ENCODE results near the gene FBXW8.

Gene FBXW8

GRCh38 chr12:116892349-116893140 lies 18.2 kb upstream of the FBXW8 start:
- H3K36me3 ChIP-seq (ENCODE audit: control insufficient read depth, insufficient read depth, low read length) = no peaks in the 10 kb centered on the region
- H3K27me3 ChIP-seq (ENCODE audit: control insufficient read depth, insufficient read depth, low read length) = peaks cover 5% of the 10 kb centered on the region
- no peak overlapping the region for H3K4me3 ChIP-seq (ENCODE audit: low read length)
- H3K9ac ChIP-seq (ENCODE audit: low read length) = no peak overlapping the region
- no peaks in the 10 kb centered on the region for H3K9me3 ChIP-seq (ENCODE audit: control insufficient read depth, low read length)
- no peaks in the 10 kb centered on the region for H3K4me1 ChIP-seq (ENCODE audit: control insufficient read depth, insufficient read depth, low read length)

GRCh38 chr12:116894913-116895312 lies 15.8 kb upstream of the FBXW8 start:
- Histone ChIP-seq H3K9ac (ENCODE audit: low read length) (no peak overlapping the region), H3K36me3 (ENCODE audit: control insufficient read depth, insufficient read depth, low read length) (no peaks in the 10 kb centered on the region), H3K27me3 (ENCODE audit: control insufficient read depth, insufficient read depth, low read length) (peaks cover 5% of the 10 kb centered on the region), H3K4me1 (ENCODE audit: control insufficient read depth, insufficient read depth, low read length) (no peaks in the 10 kb centered on the region), H3K9me3 (ENCODE audit: control insufficient read depth, low read length) (no peaks in the 10 kb centered on the region), H3K4me3 (ENCODE audit: low read length) (no peak overlapping the region)

- H3K27me3 ChIP-seq (ENCODE audit: control insufficient read depth, insufficient read depth, low read length) = peaks cover 10% of the 10 kb centered on the region
- H3K36me3 ChIP-seq (ENCODE audit: control insufficient read depth, insufficient read depth, low read length) = no peaks in the 10 kb centered on the region
- no peaks in the 10 kb centered on the region for H3K9me3 ChIP-seq (ENCODE audit: control insufficient read depth, low read length)
- no peak overlapping the region for H3K4me3 ChIP-seq (ENCODE audit: low read length)
- H3K9ac ChIP-seq (ENCODE audit: low read length) = no peak overlapping the region
- H3K4me1 ChIP-seq (ENCODE audit: control insufficient read depth, insufficient read depth, low read length) = no peaks in the 10 kb centered on the region
Measured at GRCh38 chr12:116896411-116896924, 14.3 kb upstream of the FBXW8 start.

GRCh38 chr12:116897476-116897875 lies 13.3 kb upstream of the FBXW8 start:
- no peaks in the 10 kb centered on the region for H3K4me1 ChIP-seq (ENCODE audit: control insufficient read depth, insufficient read depth, low read length)
- H3K9me3 ChIP-seq (ENCODE audit: control insufficient read depth, low read length) = no peaks in the 10 kb centered on the region

GRCh38 chr12:116898669-116899068 lies 12.1 kb upstream of the FBXW8 start:
- Histone ChIP-seq H3K36me3 (ENCODE audit: control insufficient read depth, insufficient read depth, low read length) (no peaks in the 10 kb centered on the region), H3K27me3 (ENCODE audit: control insufficient read depth, insufficient read depth, low read length) (peaks cover 10% of the 10 kb centered on the region), H3K9me3 (ENCODE audit: control insufficient read depth, low read length) (no peaks in the 10 kb centered on the region), H3K4me3 (ENCODE audit: low read length) (no peak overlapping the region), H3K9ac (ENCODE audit: low read length) (no peak overlapping the region), H3K4me1 (ENCODE audit: control insufficient read depth, insufficient read depth, low read length) (no peaks in the 10 kb centered on the region)

More at GRCh38 chr12:116897476-116897875, 13.3 kb upstream of the FBXW8 start:
- no peaks in the 10 kb centered on the region for H3K36me3 ChIP-seq (ENCODE audit: control insufficient read depth, insufficient read depth, low read length)
- no peak overlapping the region for H3K9ac ChIP-seq (ENCODE audit: low read length)
- peaks cover 10% of the 10 kb centered on the region for H3K27me3 ChIP-seq (ENCODE audit: control insufficient read depth, insufficient read depth, low read length)
- no peak overlapping the region for H3K4me3 ChIP-seq (ENCODE audit: low read length)

GRCh38 chr12:116901612-116902011 lies 9.1 kb upstream of the FBXW8 start:
- H3K4me1 ChIP-seq (ENCODE audit: control insufficient read depth, insufficient read depth, low read length) = no peaks in the 10 kb centered on the region
- peaks cover 8% of the 10 kb centered on the region for H3K27me3 ChIP-seq (ENCODE audit: control insufficient read depth, insufficient read depth, low read length)

GRCh38 chr12:116903818-116904217 lies 6.9 kb upstream of the FBXW8 start:
- Histone ChIP-seq H3K4me3 (ENCODE audit: low read length) (no peak overlapping the region), H3K9me3 (ENCODE audit: control insufficient read depth, low read length) (no peaks in the 10 kb centered on the region), H3K36me3 (ENCODE audit: control insufficient read depth, insufficient read depth, low read length) (no peaks in the 10 kb centered on the region), H3K9ac (ENCODE audit: low read length) (no peak overlapping the region), H3K27me3 (ENCODE audit: control insufficient read depth, insufficient read depth, low read length) (peaks cover 5% of the 10 kb centered on the region), H3K4me1 (ENCODE audit: control insufficient read depth, insufficient read depth, low read length) (no peaks in the 10 kb centered on the region)

More at GRCh38 chr12:116901612-116902011, 9.1 kb upstream of the FBXW8 start:
- Histone ChIP-seq H3K9me3 (ENCODE audit: control insufficient read depth, low read length) (no peaks in the 10 kb centered on the region), H3K36me3 (ENCODE audit: control insufficient read depth, insufficient read depth, low read length) (no peaks in the 10 kb centered on the region), H3K9ac (ENCODE audit: low read length) (no peak overlapping the region), H3K4me3 (ENCODE audit: low read length) (no peak overlapping the region)

GRCh38 chr12:116906285-116906684 lies 4.5 kb upstream of the FBXW8 start:
- H3K4me3 ChIP-seq (ENCODE audit: low read length) = no peak overlapping the region
- H3K36me3 ChIP-seq (ENCODE audit: control insufficient read depth, insufficient read depth, low read length) = no peaks in the 10 kb centered on the region
- H3K27me3 ChIP-seq (ENCODE audit: control insufficient read depth, insufficient read depth, low read length) = no peaks in the 10 kb centered on the region
- H3K9me3 ChIP-seq (ENCODE audit: control insufficient read depth, low read length) = no peaks in the 10 kb centered on the region
- H3K9ac ChIP-seq (ENCODE audit: low read length) = no peak overlapping the region
- H3K4me1 ChIP-seq (ENCODE audit: control insufficient read depth, insufficient read depth, low read length) = no peaks in the 10 kb centered on the region

GRCh38 chr12:116910280-116910644 lies 488 bp upstream of the FBXW8 start:
- Histone ChIP-seq H3K9ac (ENCODE audit: low read length) (peak overlapping the region; percentile 78), H3K27me3 (ENCODE audit: control insufficient read depth, insufficient read depth, low read length) (no peaks in the 10 kb centered on the region), H3K36me3 (ENCODE audit: control insufficient read depth, insufficient read depth, low read length) (no peaks in the 10 kb centered on the region), H3K9me3 (ENCODE audit: control insufficient read depth, low read length) (no peaks in the 10 kb centered on the region), H3K4me3 (ENCODE audit: low read length) (peak overlapping the region; percentile 80), H3K4me1 (ENCODE audit: control insufficient read depth, insufficient read depth, low read length) (no peaks in the 10 kb centered on the region)

GRCh38 chr12:116915326-116915725 lies 4.6 kb downstream of the FBXW8 start:
- Histone ChIP-seq H3K4me1 (ENCODE audit: control insufficient read depth, insufficient read depth, low read length) (peaks cover 38% of the 10 kb centered on the region), H3K9ac (ENCODE audit: low read length) (no peak overlapping the region), H3K4me3 (ENCODE audit: low read length) (no peak overlapping the region), H3K36me3 (ENCODE audit: control insufficient read depth, insufficient read depth, low read length) (no peaks in the 10 kb centered on the region), H3K9me3 (ENCODE audit: control insufficient read depth, low read length) (no peaks in the 10 kb centered on the region), H3K27me3 (ENCODE audit: control insufficient read depth, insufficient read depth, low read length) (no peaks in the 10 kb centered on the region)

- Histone ChIP-seq H3K4me3 (ENCODE audit: low read length) (no peak overlapping the region), H3K9me3 (ENCODE audit: control insufficient read depth, low read length) (no peaks in the 10 kb centered on the region), H3K4me1 (ENCODE audit: control insufficient read depth, insufficient read depth, low read length) (peaks cover 46% of the 10 kb centered on the region), H3K9ac (ENCODE audit: low read length) (no peak overlapping the region), H3K36me3 (ENCODE audit: control insufficient read depth, insufficient read depth, low read length) (no peaks in the 10 kb centered on the region), H3K27me3 (ENCODE audit: control insufficient read depth, insufficient read depth, low read length) (no peaks in the 10 kb centered on the region)
Measured at GRCh38 chr12:116916122-116916521, 5.4 kb downstream of the FBXW8 start.

- H3K36me3 ChIP-seq (ENCODE audit: control insufficient read depth, insufficient read depth, low read length) = no peaks in the 10 kb centered on the region
- H3K4me1 ChIP-seq (ENCODE audit: control insufficient read depth, insufficient read depth, low read length) = peaks cover 50% of the 10 kb centered on the region
- no peaks in the 10 kb centered on the region for H3K9me3 ChIP-seq (ENCODE audit: control insufficient read depth, low read length)
- no peaks in the 10 kb centered on the region for H3K27me3 ChIP-seq (ENCODE audit: control insufficient read depth, insufficient read depth, low read length)
- H3K4me3 ChIP-seq (ENCODE audit: low read length) = no peak overlapping the region
- no peak overlapping the region for H3K9ac ChIP-seq (ENCODE audit: low read length)
Measured at GRCh38 chr12:116916714-116917114, 6.0 kb downstream of the FBXW8 start.
